SU-DHL-6 (cell line): ENCODE measurements around the gene SPECC1.
"Not testable (repeated sequence)": the region's sequence is repeated elsewhere in the genome, so short reads cannot be mapped to it uniquely, and the experiment has no call there.

Source experiments
- H2AFZ ChIP-seq: fragments of 200-600 bp; sonication (generic); 2 replicates; pipeline ENCODE4 v1.6.1; 2014; ENCODE audit warnings: low read depth, mild to moderate bottlenecking, moderate library complexity, mixed read lengths, antibody characterized with exemption, low read length; ENCODE audit not compliant: severe bottlenecking
- H3F3A ChIP-seq: fragments of 200-600 bp; shearing (Covaris generic); 2 replicates; pipeline ENCODE4 v1.6.0; 2016; ENCODE audit warnings: antibody characterized with exemption, mild to moderate bottlenecking; ENCODE audit not compliant: insufficient read depth
- H3K27ac ChIP-seq: fragments of 200-600 bp; sonication (generic); 2 replicates; pipeline ENCODE4 v1.5.1; 2016; ENCODE audit warnings: low read depth, mild to moderate bottlenecking, low read length, moderate library complexity, mixed read lengths
- H3K27me3 ChIP-seq: fragments of 200-600 bp; sonication (generic), shearing (Covaris generic); 2 replicates; pipeline ENCODE4 v1.6.0; 2014; ENCODE audit warnings: mild to moderate bottlenecking, low read length
- H3K36me3 ChIP-seq: fragments of 200-600 bp; sonication (generic); 2 replicates; pipeline ENCODE4 v1.6.1; 2014; ENCODE audit warnings: mild to moderate bottlenecking, low read length, mixed read lengths
- H3K4me2 ChIP-seq: fragments of 300-600, 200-600 bp; shearing (Covaris generic), sonication (generic); 2 replicates; pipeline ENCODE4 v1.6.0; 2014; ENCODE audit warnings: low read length, low read depth, mild to moderate bottlenecking; ENCODE audit not compliant: poor library complexity, severe bottlenecking
- H3K4me3 ChIP-seq: fragments of 200-600 bp; sonication (generic); 2 replicates; pipeline ENCODE4 v1.5.1; 2014; ENCODE audit warnings: antibody characterized with exemption, low read length, mild to moderate bottlenecking, mixed read lengths; ENCODE audit not compliant: insufficient read depth, poor library complexity, severe bottlenecking
- H3K79me2 ChIP-seq: fragments of 200-600 bp; sonication (generic); 2 replicates; pipeline ENCODE4 v1.6.1; 2014; ENCODE audit warnings: mild to moderate bottlenecking, low read length, moderate library complexity; ENCODE audit not compliant: insufficient read depth
- H3K9ac ChIP-seq: fragments of 200-600 bp; sonication (generic); 2 replicates; pipeline ENCODE4 v1.7.0; 2014; ENCODE audit warnings: mild to moderate bottlenecking, low read length
- H3K9me2 ChIP-seq: fragments of 200-600 bp; sonication (generic); replicated peaks from 2 replicates; pipeline ENCODE4 v1.6.1; 2014; ENCODE audit warnings: low read length; ENCODE audit not compliant: insufficient read depth
- H3K9me3 ChIP-seq: fragments of 200-600 bp; sonication (generic); 2 replicates; pipeline ENCODE4 v1.6.1; 2014; ENCODE audit warnings: low read length, mixed read lengths; ENCODE audit not compliant: insufficient read depth
- H4K20me1 ChIP-seq: fragments of 200-600 bp; sonication (generic); 2 replicates; pipeline ENCODE4 v1.6.1; 2014; ENCODE audit warnings: low read depth, mild to moderate bottlenecking, antibody characterized with exemption, low read length, moderate library complexity, mixed read lengths
- EZH2phosphoT487 ChIP-seq: fragments of 200-600 bp; sonication (generic), shearing (Covaris generic); conservative IDR thresholded peaks from 2 replicates; pipeline ENCODE4 v1.6.1; 2018; ENCODE audit warnings: mild to moderate bottlenecking, antibody characterized with exemption, low read length, moderate library complexity, mixed read lengths
- TF ChIP-seq, protein P1 (sequence below): fragments of 200-600 bp; sonication (generic); IDR thresholded peaks from one replicate; pipeline ENCODE4 v1.5.1; 2017; ENCODE audit warnings: antibody characterized with exemption, mild to moderate bottlenecking, low read length, moderate library complexity; ENCODE audit not compliant: insufficient read depth, poor library complexity, severe bottlenecking

SPECC1 gene

GRCh38 chr17:20010099-20010863 is 1.1 kb downstream of the SPECC1 start:
- no peaks in the 10 kb centered on the region for H3K9me2 ChIP-seq
- H3K4me2 ChIP-seq: peak overlapping the region; percentile 93
- no peaks in the 10 kb centered on the region for H3K9me3 ChIP-seq
- no peak overlapping the region for H2AFZ ChIP-seq
- no peaks in the 10 kb centered on the region for H3K79me2 ChIP-seq
- H3K27me3 ChIP-seq: no peaks in the 10 kb centered on the region
- H3K9ac ChIP-seq: peak overlapping the region; percentile 51; the same call in 1 of the 2 replicates
- no peaks in the 10 kb centered on the region for H3F3A ChIP-seq
- H3K36me3 ChIP-seq: no peaks in the 10 kb centered on the region
- H4K20me1 ChIP-seq: no peaks in the 10 kb centered on the region
- peak overlapping the region; percentile 51 for H3K4me3 ChIP-seq
- TF ChIP-seq, protein P1, sequence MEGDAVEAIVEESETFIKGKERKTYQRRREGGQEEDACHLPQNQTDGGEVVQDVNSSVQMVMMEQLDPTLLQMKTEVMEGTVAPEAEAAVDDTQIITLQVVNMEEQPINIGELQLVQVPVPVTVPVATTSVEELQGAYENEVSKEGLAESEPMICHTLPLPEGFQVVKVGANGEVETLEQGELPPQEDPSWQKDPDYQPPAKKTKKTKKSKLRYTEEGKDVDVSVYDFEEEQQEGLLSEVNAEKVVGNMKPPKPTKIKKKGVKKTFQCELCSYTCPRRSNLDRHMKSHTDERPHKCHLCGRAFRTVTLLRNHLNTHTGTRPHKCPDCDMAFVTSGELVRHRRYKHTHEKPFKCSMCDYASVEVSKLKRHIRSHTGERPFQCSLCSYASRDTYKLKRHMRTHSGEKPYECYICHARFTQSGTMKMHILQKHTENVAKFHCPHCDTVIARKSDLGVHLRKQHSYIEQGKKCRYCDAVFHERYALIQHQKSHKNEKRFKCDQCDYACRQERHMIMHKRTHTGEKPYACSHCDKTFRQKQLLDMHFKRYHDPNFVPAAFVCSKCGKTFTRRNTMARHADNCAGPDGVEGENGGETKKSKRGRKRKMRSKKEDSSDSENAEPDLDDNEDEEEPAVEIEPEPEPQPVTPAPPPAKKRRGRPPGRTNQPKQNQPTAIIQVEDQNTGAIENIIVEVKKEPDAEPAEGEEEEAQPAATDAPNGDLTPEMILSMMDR: no peak
- no peak for TF ChIP-seq EZH2phosphoT487
- H3K27ac ChIP-seq: no peak overlapping the region

GRCh38 chr17:20010936-20011335 is 1.8 kb downstream of the SPECC1 start:
- Histone ChIP-seq H3K9me3 (no peaks in the 10 kb centered on the region), H4K20me1 (no peaks in the 10 kb centered on the region), H3F3A (no peaks in the 10 kb centered on the region), H3K4me3 (no peak overlapping the region), H3K27me3 (no peaks in the 10 kb centered on the region), H3K79me2 (no peaks in the 10 kb centered on the region), H3K9me2 (no peaks in the 10 kb centered on the region), H3K36me3 (no peaks in the 10 kb centered on the region), H3K4me2 (no peak overlapping the region), H3K27ac (no peak overlapping the region), H2AFZ (no peak overlapping the region), H3K9ac (no peak overlapping the region)
- TF ChIP-seq, protein P1: no peak
- TF ChIP-seq EZH2phosphoT487: no peak

GRCh38 chr17:20012017-20012536 is 2.9 kb downstream of the SPECC1 start:
- no peak for TF ChIP-seq EZH2phosphoT487
- TF ChIP-seq, protein P1: no peak

DNA sequence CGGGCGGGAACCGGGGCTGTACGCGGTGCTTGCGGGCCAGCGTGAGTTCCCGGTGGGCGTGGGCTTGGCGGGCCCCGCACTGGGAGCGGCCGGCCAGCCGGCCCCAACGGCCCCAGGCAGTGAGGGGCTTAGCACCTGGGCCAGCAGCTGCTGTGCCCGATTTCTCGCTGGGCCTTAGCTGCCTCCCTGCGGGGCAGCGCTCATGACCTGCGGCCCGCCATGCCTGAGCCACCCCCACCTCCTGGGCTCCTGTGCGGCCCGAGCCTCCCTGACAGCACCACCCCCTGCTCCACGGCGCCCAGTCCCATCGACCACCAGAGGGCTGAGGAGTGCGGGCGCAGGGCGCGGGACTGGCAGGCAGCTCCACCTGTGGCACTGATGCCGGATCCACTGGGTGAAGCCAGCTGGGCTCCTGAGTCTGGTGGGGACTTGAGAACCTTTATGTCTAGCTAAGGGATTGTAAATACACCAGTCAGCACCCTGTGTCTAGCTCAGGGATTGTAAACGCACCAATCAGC is 7.4 kb downstream of the SPECC1 start:
- not testable (repeated sequence) for H3K4me2 ChIP-seq, H3K4me3 ChIP-seq, H3K36me3 ChIP-seq, H3K9me2 ChIP-seq, H3K27me3 ChIP-seq, H3K9me3 ChIP-seq, H3K79me2 ChIP-seq, H3K27ac ChIP-seq, H2AFZ ChIP-seq, H4K20me1 ChIP-seq, H3K9ac ChIP-seq, H3F3A ChIP-seq

More at GRCh38 chr17:20012017-20012536, 2.9 kb downstream of the SPECC1 start:
- H3K79me2 ChIP-seq: no peaks in the 10 kb centered on the region
- H3F3A ChIP-seq: no peaks in the 10 kb centered on the region
- H3K36me3 ChIP-seq: no peaks in the 10 kb centered on the region
- no peak overlapping the region for H3K4me2 ChIP-seq
- H3K9me3 ChIP-seq: no peaks in the 10 kb centered on the region
- H3K27ac ChIP-seq: no peak overlapping the region
- H4K20me1 ChIP-seq: no peaks in the 10 kb centered on the region
- no peaks in the 10 kb centered on the region for H3K9me2 ChIP-seq
- no peaks in the 10 kb centered on the region for H3K27me3 ChIP-seq
- no peak overlapping the region for H2AFZ ChIP-seq
- H3K9ac ChIP-seq: no peak overlapping the region
- no peak overlapping the region for H3K4me3 ChIP-seq
